ENCODE measurements around the gene SLC25A39. TPM values are rescaled to one million over a fixed set of nuclear protein-coding genes. Genes with fewer than 3 reads are reported as not detected.
A peak's percentile ranks its signal among the peaks of the same experiment; 100 is the strongest.

Gene SLC25A39
- total and polyA plus RNA-seq, 2 of the 13 experiments (the other 11 are each of a cell fraction or from before 2014, with no cell fraction given): 144 to 151 TPM

- TF ChIP-seq ZNF275 (CRISPR knock-in tag; IDR thresholded peaks at IDR 0.05; ENCODE audit: borderline replicate concordance) (peak; percentile 87; the same call in 1 of the 2 replicates), HES4 (CRISPR knock-in tag; IDR thresholded peaks at IDR 0.05; ENCODE audit: borderline replicate concordance) (no peak), MAFK (conservative IDR thresholded peaks at IDR 0.05 in 1 of 2, IDR thresholded peaks at IDR 0.05 in 1 of 2; ENCODE audit: low read length in 2 of 2) (no peak), ZBTB34 (CRISPR knock-in tag; IDR thresholded peaks at IDR 0.05) (no peak), ZNF616 (CRISPR knock-in tag; IDR thresholded peaks at IDR 0.05; ENCODE audit: low read depth) (0 out of 2 replicates have a peak, but pooled peaks have one; percentile 28), ZNF557 (CRISPR knock-in tag; IDR thresholded peaks at IDR 0.05) (no peak), CHD4 (IDR thresholded peaks at IDR 0.05; ENCODE audit: borderline replicate concordance, low read length) (no peak), CEBPG (CRISPR knock-in tag; IDR thresholded peaks at IDR 0.05) (no peak), KDM5B (CRISPR knock-in tag; IDR thresholded peaks at IDR 0.05; ENCODE audit: borderline replicate concordance) (peak; percentile 51; the same call in 1 of the 2 replicates), MTERF4 (CRISPR knock-in tag; IDR thresholded peaks at IDR 0.05) (no peak), PREB (CRISPR knock-in tag; IDR thresholded peaks at IDR 0.05) (no peak), ZSCAN29 (CRISPR knock-in tag; conservative IDR thresholded peaks at IDR 0.05) (no peak), TRAFD1 (CRISPR knock-in tag; IDR thresholded peaks at IDR 0.05; ENCODE audit: borderline replicate concordance) (no peak), PTBP1 (IDR thresholded peaks at IDR 0.05; ENCODE audit: low read depth, low read length, poor library complexity, severe bottlenecking) (no peak), ZNF710 (CRISPR knock-in tag; IDR thresholded peaks at IDR 0.05; ENCODE audit: borderline replicate concordance) (no peak), ZNF792 (CRISPR knock-in tag; IDR thresholded peaks at IDR 0.05) (no peak), ZNF501 (CRISPR knock-in tag; IDR thresholded peaks at IDR 0.05) (peak; percentile 87), SP140L (CRISPR knock-in tag; IDR thresholded peaks at IDR 0.05; ENCODE audit: borderline replicate concordance) (no peak), ZNF124 (CRISPR knock-in tag; IDR thresholded peaks at IDR 0.05) (0 out of 2 replicates have a peak, but pooled peaks have one; percentile 27), KAT7 (CRISPR knock-in tag; IDR thresholded peaks at IDR 0.05; ENCODE audit: borderline replicate concordance) (no peak), YY1 (IDR thresholded peaks at IDR 0.05; ENCODE audit: insufficient read depth, insufficient replicate concordance, low read depth, low read length) (no peak)
Observed at GRCh38 chr17:44324092-44324570, 492 bp downstream of the SLC25A39 start (continued).
